Measurements from ENCODE around the gene CEMIP.

DNA sequence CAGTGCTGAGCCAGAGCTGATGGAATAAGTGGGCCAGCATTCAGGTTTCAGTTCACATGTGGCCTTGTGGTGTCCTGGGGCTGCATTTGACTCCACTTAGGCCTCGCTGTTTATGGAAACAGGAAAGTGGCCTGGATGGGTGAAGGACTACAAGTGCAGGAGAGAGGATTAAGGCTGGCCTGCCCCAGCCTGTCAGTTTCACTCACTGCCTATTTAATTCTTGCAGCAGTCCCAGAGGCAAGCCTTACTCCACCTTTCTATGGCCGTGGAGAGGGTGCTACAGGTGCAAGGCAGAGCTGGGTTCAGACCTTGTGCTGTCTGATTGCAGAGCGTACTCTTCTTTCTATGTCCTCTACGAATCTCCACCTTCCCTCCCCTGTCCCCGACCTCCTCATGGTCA is 46.4 kb upstream of the CEMIP start:
- TF ChIP-seq SP1 (IDR thresholded peaks at IDR 0.05; ENCODE audit: low read depth) (no peak), POLR2A (IDR thresholded peaks at IDR 0.05; ENCODE audit: borderline replicate concordance, extremely low read depth, insufficient read depth, insufficient read length) (no peak), SIN3A (IDR thresholded peaks at IDR 0.05; ENCODE audit: low read depth) (no peak), SRF (IDR thresholded peaks at IDR 0.05; ENCODE audit: low read depth) (no peak), EZH2phosphoT487 (IDR thresholded peaks at IDR 0.05; ENCODE audit: borderline replicate concordance) (no peak), POLR2AphosphoS5 (IDR thresholded peaks at IDR 0.05; ENCODE audit: low read depth, low read length) (no peak)
- TF ChIP-seq, protein P1, sequence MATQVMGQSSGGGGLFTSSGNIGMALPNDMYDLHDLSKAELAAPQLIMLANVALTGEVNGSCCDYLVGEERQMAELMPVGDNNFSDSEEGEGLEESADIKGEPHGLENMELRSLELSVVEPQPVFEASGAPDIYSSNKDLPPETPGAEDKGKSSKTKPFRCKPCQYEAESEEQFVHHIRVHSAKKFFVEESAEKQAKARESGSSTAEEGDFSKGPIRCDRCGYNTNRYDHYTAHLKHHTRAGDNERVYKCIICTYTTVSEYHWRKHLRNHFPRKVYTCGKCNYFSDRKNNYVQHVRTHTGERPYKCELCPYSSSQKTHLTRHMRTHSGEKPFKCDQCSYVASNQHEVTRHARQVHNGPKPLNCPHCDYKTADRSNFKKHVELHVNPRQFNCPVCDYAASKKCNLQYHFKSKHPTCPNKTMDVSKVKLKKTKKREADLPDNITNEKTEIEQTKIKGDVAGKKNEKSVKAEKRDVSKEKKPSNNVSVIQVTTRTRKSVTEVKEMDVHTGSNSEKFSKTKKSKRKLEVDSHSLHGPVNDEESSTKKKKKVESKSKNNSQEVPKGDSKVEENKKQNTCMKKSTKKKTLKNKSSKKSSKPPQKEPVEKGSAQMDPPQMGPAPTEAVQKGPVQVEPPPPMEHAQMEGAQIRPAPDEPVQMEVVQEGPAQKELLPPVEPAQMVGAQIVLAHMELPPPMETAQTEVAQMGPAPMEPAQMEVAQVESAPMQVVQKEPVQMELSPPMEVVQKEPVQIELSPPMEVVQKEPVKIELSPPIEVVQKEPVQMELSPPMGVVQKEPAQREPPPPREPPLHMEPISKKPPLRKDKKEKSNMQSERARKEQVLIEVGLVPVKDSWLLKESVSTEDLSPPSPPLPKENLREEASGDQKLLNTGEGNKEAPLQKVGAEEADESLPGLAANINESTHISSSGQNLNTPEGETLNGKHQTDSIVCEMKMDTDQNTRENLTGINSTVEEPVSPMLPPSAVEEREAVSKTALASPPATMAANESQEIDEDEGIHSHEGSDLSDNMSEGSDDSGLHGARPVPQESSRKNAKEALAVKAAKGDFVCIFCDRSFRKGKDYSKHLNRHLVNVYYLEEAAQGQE (IDR thresholded peaks at IDR 0.05; ENCODE audit: low read depth), result no peak
- TF ChIP-seq, protein P2, sequence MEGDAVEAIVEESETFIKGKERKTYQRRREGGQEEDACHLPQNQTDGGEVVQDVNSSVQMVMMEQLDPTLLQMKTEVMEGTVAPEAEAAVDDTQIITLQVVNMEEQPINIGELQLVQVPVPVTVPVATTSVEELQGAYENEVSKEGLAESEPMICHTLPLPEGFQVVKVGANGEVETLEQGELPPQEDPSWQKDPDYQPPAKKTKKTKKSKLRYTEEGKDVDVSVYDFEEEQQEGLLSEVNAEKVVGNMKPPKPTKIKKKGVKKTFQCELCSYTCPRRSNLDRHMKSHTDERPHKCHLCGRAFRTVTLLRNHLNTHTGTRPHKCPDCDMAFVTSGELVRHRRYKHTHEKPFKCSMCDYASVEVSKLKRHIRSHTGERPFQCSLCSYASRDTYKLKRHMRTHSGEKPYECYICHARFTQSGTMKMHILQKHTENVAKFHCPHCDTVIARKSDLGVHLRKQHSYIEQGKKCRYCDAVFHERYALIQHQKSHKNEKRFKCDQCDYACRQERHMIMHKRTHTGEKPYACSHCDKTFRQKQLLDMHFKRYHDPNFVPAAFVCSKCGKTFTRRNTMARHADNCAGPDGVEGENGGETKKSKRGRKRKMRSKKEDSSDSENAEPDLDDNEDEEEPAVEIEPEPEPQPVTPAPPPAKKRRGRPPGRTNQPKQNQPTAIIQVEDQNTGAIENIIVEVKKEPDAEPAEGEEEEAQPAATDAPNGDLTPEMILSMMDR (IDR thresholded peaks at IDR 0.05 in 2 of 3, conservative IDR thresholded peaks at IDR 0.05 in 1 of 3; ENCODE audit: borderline replicate concordance in 1 of 3, insufficient read depth in 1 of 3, low read depth in 2 of 3, low read length in 2 of 3), result no peak
- TF ChIP-seq, protein P3, sequence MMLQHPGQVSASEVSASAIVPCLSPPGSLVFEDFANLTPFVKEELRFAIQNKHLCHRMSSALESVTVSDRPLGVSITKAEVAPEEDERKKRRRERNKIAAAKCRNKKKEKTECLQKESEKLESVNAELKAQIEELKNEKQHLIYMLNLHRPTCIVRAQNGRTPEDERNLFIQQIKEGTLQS (IDR thresholded peaks at IDR 0.05), result no peak

All from HCT116 (cell line).